ENCODE data around the gene MKRN3.

MKRN3 gene

GRCh38 chr15:23574742-23575141 is 9.3 kb downstream of the MKRN3 start:
- TF ChIP-seq CTCF (IDR thresholded peaks at IDR 0.05; ENCODE audit: control insufficient read depth, insufficient read depth, low read depth, low read length, missing control alignments), result no peak
- no peak for DNase-seq (ENCODE audit: low read depth)
- H3K4me3 ChIP-seq (ENCODE audit: control insufficient read depth, low read depth, low read length), result no peak overlapping the region

- H3K4me3 ChIP-seq (ENCODE audit: control insufficient read depth, low read depth, low read length), result no peak overlapping the region
- no peak for TF ChIP-seq CTCF (IDR thresholded peaks at IDR 0.05; ENCODE audit: control insufficient read depth, insufficient read depth, low read depth, low read length, missing control alignments)
Observed at GRCh38 chr15:23576061-23576460, 10.6 kb downstream of the MKRN3 start.

GRCh38 chr15:23578521-23579150 is 13.2 kb downstream of the MKRN3 start:
- no peak for DNase-seq (ENCODE audit: low read depth)
- no peak for TF ChIP-seq CTCF (IDR thresholded peaks at IDR 0.05; ENCODE audit: control insufficient read depth, insufficient read depth, low read depth, low read length, missing control alignments)
- H3K4me3 ChIP-seq (ENCODE audit: control insufficient read depth, low read depth, low read length), result no peak overlapping the region

More at GRCh38 chr15:23576061-23576460, 10.6 kb downstream of the MKRN3 start:
- no peak for DNase-seq (ENCODE audit: low read depth)

GRCh38 chr15:23588268-23588667 is 22.8 kb downstream of the MKRN3 start:
- no peak for DNase-seq (ENCODE audit: low read depth)
- no peak for TF ChIP-seq CTCF (IDR thresholded peaks at IDR 0.05; ENCODE audit: control insufficient read depth, insufficient read depth, low read depth, low read length, missing control alignments)
- no peak overlapping the region for H3K4me3 ChIP-seq (ENCODE audit: control insufficient read depth, low read depth, low read length)

DNA sequence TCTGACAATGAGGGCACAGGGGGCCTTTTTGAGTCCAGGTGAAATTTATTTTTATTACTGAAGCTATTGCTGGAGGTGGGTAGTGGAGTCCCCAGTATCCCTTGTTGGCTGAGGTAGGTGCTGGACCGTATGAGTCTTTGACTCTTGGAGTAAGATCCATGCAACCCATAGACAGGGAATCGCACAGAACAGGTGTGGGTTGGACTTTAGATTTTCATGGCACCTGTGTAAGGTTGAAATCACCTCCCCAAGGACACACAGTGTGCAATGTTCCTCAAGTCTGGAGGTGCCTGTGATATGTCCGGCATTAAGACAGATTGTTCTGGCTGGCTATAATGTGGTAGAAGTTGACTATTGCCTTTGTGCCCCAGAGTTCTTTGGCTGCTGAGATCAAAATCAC is 23.5 kb downstream of the MKRN3 start:
- DNase-seq (ENCODE audit: low read depth), result no peak
- TF ChIP-seq CTCF (IDR thresholded peaks at IDR 0.05; ENCODE audit: control insufficient read depth, insufficient read depth, low read depth, low read length, missing control alignments), result no peak
- no peak overlapping the region for H3K4me3 ChIP-seq (ENCODE audit: control insufficient read depth, low read depth, low read length)

DNA sequence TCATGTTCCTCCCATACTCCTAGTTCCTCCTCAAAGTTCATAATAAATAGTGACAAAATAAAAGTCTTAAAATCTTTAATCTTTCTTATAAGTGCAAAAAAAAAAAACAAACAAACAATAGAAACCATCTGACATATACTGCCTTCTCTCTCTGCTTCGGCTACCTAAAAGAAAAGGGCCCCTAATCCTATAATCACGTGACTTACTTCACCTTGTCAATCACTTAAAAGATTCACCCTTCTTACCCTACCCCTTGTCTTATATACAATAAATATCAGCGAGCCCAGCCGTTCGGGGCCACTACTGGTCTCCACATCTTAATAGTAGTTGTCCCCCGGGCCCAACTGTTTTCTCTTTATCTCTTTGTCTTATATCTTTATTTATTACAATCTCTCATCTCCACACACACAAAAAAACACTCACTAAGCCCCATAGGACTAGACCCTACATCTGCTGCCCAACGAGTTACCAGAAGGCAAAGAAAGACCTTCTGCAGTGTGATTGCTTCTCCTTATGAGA is 28.8 kb downstream of the MKRN3 start:
- no peak for TF ChIP-seq CTCF (IDR thresholded peaks at IDR 0.05; ENCODE audit: control insufficient read depth, insufficient read depth, low read depth, low read length, missing control alignments)
- H3K4me3 ChIP-seq (ENCODE audit: control insufficient read depth, low read depth, low read length), result no peak overlapping the region
- DNase-seq (ENCODE audit: low read depth), result no peak
